Measurements from ENCODE around the gene DNAJC16.
A peak's percentile ranks its signal among the peaks of the same experiment; 100 is the strongest.

DNAJC16 gene

GRCh38 chr1:15605398-15606383 lies 79.0 kb downstream of the DNAJC16 start:
- H3K79me2 ChIP-seq (ENCODE audit: low read length) = no peaks in the 10 kb centered on the region
- H3K9me3 ChIP-seq (ENCODE audit: insufficient read depth, low read length) = no peaks in the 10 kb centered on the region
- no peaks in the 10 kb centered on the region for H3K4me1 ChIP-seq (ENCODE audit: low read length)
- H2AFZ ChIP-seq (ENCODE audit: low read depth, low read length) = no peak overlapping the region
- H3K9ac ChIP-seq (ENCODE audit: low read length) = no peak overlapping the region
- H4K20me1 ChIP-seq (ENCODE audit: insufficient read depth, low read length) = no peaks in the 10 kb centered on the region
- no peak overlapping the region for H3K4me3 ChIP-seq (ENCODE audit: low read length)
- H3K4me2 ChIP-seq (ENCODE audit: low read length) = no peak overlapping the region
- no peak overlapping the region for H3K27ac ChIP-seq (ENCODE audit: low read length)
- H3K27me3 ChIP-seq (ENCODE audit: low read depth, low read length) = no peaks in the 10 kb centered on the region
- no peaks in the 10 kb centered on the region for H3K36me3 ChIP-seq (replicated peaks; ENCODE audit: low read depth, low read length)
- no peak for TF ChIP-seq CTCF (IDR thresholded peaks at IDR 0.05; ENCODE audit: low read depth, low read length)

GRCh38 chr1:15609631-15610030 lies 83.0 kb downstream of the DNAJC16 start:
- Histone ChIP-seq H3K4me1 (ENCODE audit: low read length) (no peaks in the 10 kb centered on the region), H3K27ac (ENCODE audit: low read length) (no peak overlapping the region), H2AFZ (ENCODE audit: low read depth, low read length) (no peak overlapping the region), H4K20me1 (ENCODE audit: insufficient read depth, low read length) (no peaks in the 10 kb centered on the region), H3K9me3 (ENCODE audit: insufficient read depth, low read length) (no peaks in the 10 kb centered on the region), H3K36me3 (replicated peaks; ENCODE audit: low read depth, low read length) (no peaks in the 10 kb centered on the region), H3K79me2 (ENCODE audit: low read length) (no peaks in the 10 kb centered on the region), H3K4me2 (ENCODE audit: low read length) (no peak overlapping the region), H3K4me3 (ENCODE audit: low read length) (no peak overlapping the region), H3K27me3 (ENCODE audit: low read depth, low read length) (no peaks in the 10 kb centered on the region), H3K9ac (ENCODE audit: low read length) (no peak overlapping the region)
- TF ChIP-seq CTCF (IDR thresholded peaks at IDR 0.05; ENCODE audit: low read depth, low read length) = no peak
- TF ChIP-seq EZH2phosphoT487 (IDR thresholded peaks at IDR 0.05; ENCODE audit: low read depth) = no peak

- Histone ChIP-seq H4K20me1 (ENCODE audit: insufficient read depth, low read length) (no peaks in the 10 kb centered on the region), H3K36me3 (replicated peaks; ENCODE audit: low read depth, low read length) (no peaks in the 10 kb centered on the region), H3K4me1 (ENCODE audit: low read length) (no peaks in the 10 kb centered on the region), H3K27me3 (ENCODE audit: low read depth, low read length) (no peaks in the 10 kb centered on the region), H3K79me2 (ENCODE audit: low read length) (no peaks in the 10 kb centered on the region), H2AFZ (ENCODE audit: low read depth, low read length) (no peak overlapping the region), H3K9me3 (ENCODE audit: insufficient read depth, low read length) (no peaks in the 10 kb centered on the region), H3K4me2 (ENCODE audit: low read length) (no peak overlapping the region), H3K9ac (ENCODE audit: low read length) (no peak overlapping the region), H3K27ac (ENCODE audit: low read length) (no peak overlapping the region), H3K4me3 (ENCODE audit: low read length) (no peak overlapping the region)
- no peak for TF ChIP-seq EZH2phosphoT487 (IDR thresholded peaks at IDR 0.05; ENCODE audit: low read depth)
- TF ChIP-seq CTCF (IDR thresholded peaks at IDR 0.05; ENCODE audit: low read depth, low read length) = no peak
Observed at GRCh38 chr1:15610167-15610566, 83.5 kb downstream of the DNAJC16 start.

- Histone ChIP-seq H3K36me3 (replicated peaks; ENCODE audit: low read depth, low read length) (peaks cover 7% of the 10 kb centered on the region), H3K4me3 (ENCODE audit: low read length) (peak overlapping the region; percentile 97), H3K27ac (ENCODE audit: low read length) (peak overlapping the region; percentile 35), H3K4me2 (ENCODE audit: low read length) (peak overlapping the region; percentile 98), H3K4me1 (ENCODE audit: low read length) (peaks cover 29% of the 10 kb centered on the region), H2AFZ (ENCODE audit: low read depth, low read length) (peak overlapping the region; percentile 91), H3K27me3 (ENCODE audit: low read depth, low read length) (no peaks in the 10 kb centered on the region), H3K79me2 (ENCODE audit: low read length) (peaks cover 43% of the 10 kb centered on the region), H4K20me1 (ENCODE audit: insufficient read depth, low read length) (peaks cover 30% of the 10 kb centered on the region), H3K9me3 (ENCODE audit: insufficient read depth, low read length) (no peaks in the 10 kb centered on the region), H3K9ac (ENCODE audit: low read length) (peak overlapping the region; percentile 76)
- no peak for TF ChIP-seq CTCF (IDR thresholded peaks at IDR 0.05; ENCODE audit: low read depth, low read length)
- TF ChIP-seq EZH2phosphoT487 (IDR thresholded peaks at IDR 0.05; ENCODE audit: low read depth) = no peak
Observed at GRCh38 chr1:15616373-15617172, 89.9 kb downstream of the DNAJC16 start.

Measured in OCI-LY3 (cell line).